Measurements from ENCODE around the gene IL5.

DNA sequence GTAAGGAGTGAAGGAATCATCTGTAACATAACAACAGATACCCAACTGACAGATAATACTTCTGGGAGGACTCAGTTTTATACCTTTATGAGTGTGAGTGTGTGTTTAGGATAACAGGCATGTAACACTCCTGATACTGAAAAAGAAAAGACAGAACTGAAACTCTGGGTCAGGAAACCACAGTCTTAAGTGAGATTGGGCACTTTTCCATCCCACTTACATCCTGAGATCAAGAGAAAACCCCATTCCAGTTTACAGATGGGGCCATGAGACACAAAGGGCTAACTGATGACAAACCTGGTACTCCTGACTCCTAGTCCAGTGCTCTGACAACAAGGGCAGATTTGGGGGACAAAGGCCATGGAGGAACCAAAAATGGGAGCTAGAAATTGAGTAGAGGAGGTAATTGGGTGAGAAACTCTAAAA is 18.0 kb downstream of the IL5 start:
- TF ChIP-seq, protein P1, sequence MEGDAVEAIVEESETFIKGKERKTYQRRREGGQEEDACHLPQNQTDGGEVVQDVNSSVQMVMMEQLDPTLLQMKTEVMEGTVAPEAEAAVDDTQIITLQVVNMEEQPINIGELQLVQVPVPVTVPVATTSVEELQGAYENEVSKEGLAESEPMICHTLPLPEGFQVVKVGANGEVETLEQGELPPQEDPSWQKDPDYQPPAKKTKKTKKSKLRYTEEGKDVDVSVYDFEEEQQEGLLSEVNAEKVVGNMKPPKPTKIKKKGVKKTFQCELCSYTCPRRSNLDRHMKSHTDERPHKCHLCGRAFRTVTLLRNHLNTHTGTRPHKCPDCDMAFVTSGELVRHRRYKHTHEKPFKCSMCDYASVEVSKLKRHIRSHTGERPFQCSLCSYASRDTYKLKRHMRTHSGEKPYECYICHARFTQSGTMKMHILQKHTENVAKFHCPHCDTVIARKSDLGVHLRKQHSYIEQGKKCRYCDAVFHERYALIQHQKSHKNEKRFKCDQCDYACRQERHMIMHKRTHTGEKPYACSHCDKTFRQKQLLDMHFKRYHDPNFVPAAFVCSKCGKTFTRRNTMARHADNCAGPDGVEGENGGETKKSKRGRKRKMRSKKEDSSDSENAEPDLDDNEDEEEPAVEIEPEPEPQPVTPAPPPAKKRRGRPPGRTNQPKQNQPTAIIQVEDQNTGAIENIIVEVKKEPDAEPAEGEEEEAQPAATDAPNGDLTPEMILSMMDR (IDR thresholded peaks at IDR 0.05) = no peak
- TF ChIP-seq POLR2A (IDR thresholded peaks at IDR 0.05) = no peak
